HepG2 (cell line): ENCODE data around the gene ZNF770. TPM values are rescaled to one million over a fixed set of nuclear protein-coding genes. Genes with fewer than 3 reads are reported as not detected.

Experiments
- AHDC1 ChIP-seq: sonication (generic); formaldehyde crosslinking; IDR thresholded peaks from 2 replicates; pipeline ENCODE4 v1.5.1; 2020; ENCODE audit warnings: mild to moderate bottlenecking, missing genetic modification reagents, borderline replicate concordance
- ARNT ChIP-seq: fragments of 450-650 bp; IDR thresholded peaks from 2 replicates; pipeline ENCODE4 v1.6.1; 2017
- MTF1 ChIP-seq: sonication (generic); formaldehyde crosslinking; IDR thresholded peaks from 2 replicates; pipeline ENCODE4 v1.5.0; 2020; ENCODE audit warnings: missing genetic modification reagents
- SAP130 ChIP-seq: IDR thresholded peaks from 2 replicates; pipeline ENCODE4 v1.6.1; 2016; ENCODE audit warnings: low read depth
- THRA ChIP-seq: sonication (generic); formaldehyde crosslinking; IDR thresholded peaks from 2 replicates; pipeline ENCODE4 v1.4.0; 2020; ENCODE audit warnings: missing genetic modification reagents, borderline replicate concordance
- ZFP91 ChIP-seq: sonication (generic); formaldehyde crosslinking; IDR thresholded peaks from 2 replicates; pipeline ENCODE4 v1.9.0; 2022; ENCODE audit warnings: missing genetic modification reagents, mild to moderate bottlenecking, borderline replicate concordance
- ZHX2 ChIP-seq, 2 experiments: sonication (generic) in 1 of 2; formaldehyde crosslinking in 1 of 2; IDR thresholded peaks; 2 replicates each; pipeline versions ENCODE4 v1.6.1 to v1.9.0; 2014 to 2022; ENCODE audit warnings: antibody characterized with exemption in 1 of 2, borderline replicate concordance in 1 of 2, inconsistent platforms in 1 of 2, low read depth in 1 of 2, missing genetic modification reagents in 1 of 2
- ZNF263 ChIP-seq: sonication (generic); formaldehyde crosslinking; IDR thresholded peaks from 2 replicates; pipeline ENCODE4 v1.4.0; 2020; ENCODE audit warnings: missing genetic modification reagents
- ZNF33A ChIP-seq: sonication (generic); formaldehyde crosslinking; IDR thresholded peaks from 2 replicates; pipeline ENCODE4 v1.5.1; 2020; ENCODE audit warnings: missing genetic modification reagents, mild to moderate bottlenecking, moderate library complexity, borderline replicate concordance
- ZNF773 ChIP-seq: sonication (generic); formaldehyde crosslinking; IDR thresholded peaks from 2 replicates; pipeline ENCODE4 v1.4.0; 2020; ENCODE audit warnings: missing genetic modification reagents, borderline replicate concordance
- polyA plus RNA-seq, 8 experiments: library from polyadenylated mRNA; depleted of rRNA in 3 of 8; stranded (reverse) in 7 of 8; unstranded in 1 of 8; fragments of >200 nt; fragmentation: Illumina TruSeq in 4 of 8; extraction: Trizol in 4 of 8; gene quantifications; 2 replicates each; pipeline versions ENCODE4 v1.2.1 to v1.2.3, GENCODE V29; 2011 to 2016; ENCODE audit warnings: low read depth in 4 of 8, missing spikeins in 1 of 8, mixed read lengths in 1 of 8; ENCODE audit not compliant: insufficient read depth in 1 of 8
- total RNA-seq, 5 experiments: library from RNA; depleted of rRNA; stranded (reverse); fragments of >200 nt; fragmentation: Illumina TruSeq; extraction: Trizol; gene quantifications; 2 replicates each; pipeline ENCODE4 v1.2.3, GENCODE V29; 2016; ENCODE audit warnings: low read depth in 1 of 5

The ZNF770 gene
- total and polyA plus RNA-seq, 2 of the 13 experiments (the other 11 are each of a cell fraction or from before 2014, with no cell fraction given), result 15.5 to 33.1 TPM

- TF ChIP-seq AHDC1 (peak; percentile 48; the same call in 1 of the 2 replicates), THRA (CRISPR knock-in tag) (peak; percentile 77), ARNT (no peak), ZNF33A (CRISPR knock-in tag) (peak; percentile 50; the same call in 1 of the 2 replicates), ZNF773 (CRISPR knock-in tag) (peak; percentile 12; the same call in 1 of the 2 replicates), ZHX2 (IDR thresholded peaks at IDR 0.05; ENCODE audit: low read depth) (peak; percentile 89), ZHX2 (CRISPR knock-in tag; IDR thresholded peaks at IDR 0.05; ENCODE audit: borderline replicate concordance) (no peak), SAP130 (peak; percentile 95), ZFP91 (CRISPR knock-in tag) (peak; percentile 87; the same call in 1 of the 2 replicates), ZNF263 (CRISPR knock-in tag) (peak; percentile 34; the same call in 1 of the 2 replicates), MTF1 (CRISPR knock-in tag) (peak; percentile 31; the same call in 1 of the 2 replicates)
These were observed 18.6 kb downstream of the ZNF770 start, which contains the start of gene AQR (continued) for GRCh38 chr15:34969340-34970097.
